ENCODE data around the gene LIPA.

DNA sequence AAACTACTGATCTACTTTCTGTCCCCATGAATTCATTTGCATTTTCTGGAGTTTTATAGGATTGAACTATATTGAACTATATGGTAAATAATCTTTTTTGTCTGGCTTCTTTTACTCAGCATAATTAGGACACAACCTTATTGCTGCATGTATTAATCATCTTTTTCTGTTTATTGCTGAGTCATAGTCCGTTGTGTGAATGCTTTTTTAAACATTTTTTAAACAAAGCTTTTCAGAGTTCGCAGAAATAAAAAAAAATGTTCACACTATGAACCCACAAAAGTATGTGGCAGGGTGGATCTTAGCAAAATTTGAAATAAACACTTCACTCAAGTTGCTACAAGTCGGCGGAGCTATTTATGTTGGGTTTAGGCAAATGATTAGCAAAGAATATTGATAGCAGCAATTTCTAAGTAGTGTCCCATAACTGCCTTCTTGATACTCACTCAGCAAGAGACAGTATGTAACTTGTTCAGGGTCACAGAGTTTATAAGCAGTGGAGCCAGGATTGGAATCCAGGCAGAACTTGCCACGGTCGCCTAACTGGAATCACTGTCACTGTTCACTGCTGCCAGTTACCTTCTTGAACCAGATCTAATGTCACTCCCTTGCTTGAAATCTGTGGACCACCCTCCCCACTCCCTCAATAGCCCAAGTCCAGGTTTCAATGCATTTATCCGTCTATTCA is 50.1 kb downstream of the LIPA start:
- TF ChIP-seq CTCF (IDR thresholded peaks at IDR 0.05; ENCODE audit: low read depth, low read length) (no peak), EZH2phosphoT487 (IDR thresholded peaks at IDR 0.05; ENCODE audit: low read depth) (no peak)
